ENCODE data around the gene LYRM7.
A peak's percentile ranks its signal among the peaks of the same experiment; 100 is the strongest.
"Not testable (repeated sequence)": the region's sequence is repeated elsewhere in the genome, so short reads cannot be mapped to it uniquely, and the experiment has no call there.

Gene LYRM7

GRCh38 chr5:131170540-131171275 lies at the start of gene LYRM7:
LYRM7 (plus strand) TSS chr5:131170944; CDS start chr5:131171021, 77 bp downstream.
- peak within 1 kb of the TSS; percentile 80 for H3K4me3 ChIP-seq (ENCODE audit: low read depth, low read length)

GRCh38 chr5:131127244-131127643 lies 43.5 kb upstream of the LYRM7 start:
- H3K4me3 ChIP-seq (ENCODE audit: low read depth, low read length): not testable (repeated sequence)

- H3K4me3 ChIP-seq (ENCODE audit: low read depth, low read length): no peak overlapping the region
Observed at GRCh38 chr5:131129306-131129705, 41.4 kb upstream of the LYRM7 start.

GRCh38 chr5:131133091-131133490 lies 37.7 kb upstream of the LYRM7 start:
- not testable (repeated sequence) for H3K4me3 ChIP-seq (ENCODE audit: low read depth, low read length)

DNA sequence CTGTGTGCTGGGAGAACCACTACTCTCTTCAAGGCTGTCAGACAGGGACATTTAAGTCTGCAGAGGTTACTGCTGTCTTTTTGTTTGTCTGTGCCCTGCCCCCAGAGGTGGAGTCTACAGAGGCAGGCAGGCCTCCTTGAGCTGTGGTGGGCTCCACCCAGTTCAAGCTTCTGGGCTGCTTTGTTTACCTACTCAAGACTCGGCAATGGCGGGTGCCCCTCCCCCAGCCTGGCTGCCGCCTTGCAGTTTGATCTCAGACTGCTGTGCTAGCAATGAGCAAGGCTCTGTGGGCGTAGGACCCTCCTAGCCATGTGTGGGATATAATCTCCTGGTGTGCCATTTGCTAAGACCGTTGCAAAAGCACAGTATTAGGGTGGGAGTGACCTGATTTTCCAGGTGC lies 32.3 kb upstream of the LYRM7 start:
- H3K4me3 ChIP-seq (ENCODE audit: low read depth, low read length): not testable (repeated sequence)

GRCh38 chr5:131139321-131139720 lies 31.4 kb upstream of the LYRM7 start:
- no peak overlapping the region for H3K4me3 ChIP-seq (ENCODE audit: low read depth, low read length)

DNA sequence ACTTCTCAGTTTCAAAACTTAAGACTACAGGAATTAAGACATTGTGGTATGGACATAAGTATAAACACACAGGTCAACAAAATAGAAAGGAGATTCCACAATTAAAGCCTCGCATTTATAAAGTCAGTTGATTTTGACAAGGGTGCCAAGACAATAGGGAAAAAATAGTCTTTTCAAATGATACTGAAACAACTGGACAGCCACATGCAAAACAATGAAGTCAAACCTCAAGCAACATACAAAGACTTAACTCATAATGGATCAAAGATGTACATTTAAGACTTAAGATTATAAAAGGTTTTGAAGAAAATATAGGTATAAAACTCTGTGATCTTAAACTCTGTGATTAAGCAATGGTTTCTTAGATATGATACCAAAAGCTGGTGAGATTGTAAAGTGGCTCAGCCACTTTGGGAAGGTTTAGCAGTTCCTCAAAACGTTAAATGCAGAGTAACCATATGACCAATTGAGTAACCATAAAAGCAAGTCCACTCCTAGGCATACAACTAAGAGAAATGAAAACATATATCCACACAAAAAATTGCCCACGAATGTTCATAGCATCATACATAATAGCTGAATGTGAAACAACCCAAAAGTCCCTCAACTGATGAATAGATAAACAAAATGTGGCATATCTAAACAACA lies 27.6 kb upstream of the LYRM7 start:
- H3K4me3 ChIP-seq (ENCODE audit: low read depth, low read length): no peak overlapping the region

GRCh38 chr5:131147258-131147657 lies 23.5 kb upstream of the LYRM7 start:
- no peak overlapping the region for H3K4me3 ChIP-seq (ENCODE audit: low read depth, low read length)

DNA sequence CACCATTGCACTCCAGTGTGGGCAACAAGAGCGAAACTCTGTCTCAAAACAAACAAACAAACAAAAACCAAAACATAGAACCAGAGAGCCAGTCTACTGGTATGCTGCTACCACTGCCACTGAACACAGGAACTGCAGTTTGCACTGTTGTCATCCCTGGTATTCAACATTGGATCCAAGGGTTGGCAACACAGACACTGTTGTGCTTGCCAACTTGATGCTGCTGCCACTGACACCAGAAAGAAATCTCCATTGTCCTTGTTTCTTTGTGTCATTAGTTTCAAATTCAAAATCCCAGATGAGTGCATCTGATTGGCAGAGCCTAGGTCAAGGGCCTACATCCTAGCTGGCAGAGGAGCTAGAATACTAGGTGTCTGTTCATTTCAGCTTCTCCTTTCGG lies 21.9 kb upstream of the LYRM7 start:
- no peak overlapping the region for H3K4me3 ChIP-seq (ENCODE audit: low read depth, low read length)

- no peak overlapping the region for H3K4me3 ChIP-seq (ENCODE audit: low read depth, low read length)
Observed at GRCh38 chr5:131150408-131150807, 20.3 kb upstream of the LYRM7 start.

DNA sequence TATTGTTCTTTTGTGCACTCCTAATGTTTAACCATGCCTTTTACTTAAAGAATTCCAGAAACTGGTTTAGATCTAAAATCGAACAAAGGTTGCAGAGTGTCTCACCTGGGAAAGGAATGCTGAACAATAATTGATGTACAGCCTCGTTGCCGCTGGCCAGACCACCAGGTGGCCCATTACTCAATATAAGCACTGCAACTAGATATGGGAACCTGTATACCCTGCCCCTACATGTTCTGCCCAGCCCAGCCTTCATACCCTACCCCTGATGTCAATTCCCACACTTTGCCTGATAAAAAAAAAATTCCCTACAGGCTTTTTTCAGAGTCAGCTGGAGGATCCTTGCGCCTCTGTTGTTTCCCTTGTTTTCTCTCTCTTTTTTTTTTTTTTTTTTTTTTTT lies 19.5 kb upstream of the LYRM7 start:
- no peak overlapping the region for H3K4me3 ChIP-seq (ENCODE audit: low read depth, low read length)

- no peak overlapping the region for H3K4me3 ChIP-seq (ENCODE audit: low read depth, low read length)
Observed at GRCh38 chr5:131156385-131156784, 14.4 kb upstream of the LYRM7 start.

GRCh38 chr5:131156957-131157356 lies 13.8 kb upstream of the LYRM7 start:
- H3K4me3 ChIP-seq (ENCODE audit: low read depth, low read length): no peak overlapping the region

- no peak overlapping the region for H3K4me3 ChIP-seq (ENCODE audit: low read depth, low read length)
Observed at GRCh38 chr5:131160134-131160533, 10.6 kb upstream of the LYRM7 start.

- H3K4me3 ChIP-seq (ENCODE audit: low read depth, low read length): peak overlapping the region; percentile 75
Observed at GRCh38 chr5:131163276-131164119, 7.2 kb upstream of the LYRM7 start.

GRCh38 chr5:131164191-131165118 lies 6.3 kb upstream of the LYRM7 start:
- peak overlapping the region; percentile 75 for H3K4me3 ChIP-seq (ENCODE audit: low read depth, low read length)

DNA sequence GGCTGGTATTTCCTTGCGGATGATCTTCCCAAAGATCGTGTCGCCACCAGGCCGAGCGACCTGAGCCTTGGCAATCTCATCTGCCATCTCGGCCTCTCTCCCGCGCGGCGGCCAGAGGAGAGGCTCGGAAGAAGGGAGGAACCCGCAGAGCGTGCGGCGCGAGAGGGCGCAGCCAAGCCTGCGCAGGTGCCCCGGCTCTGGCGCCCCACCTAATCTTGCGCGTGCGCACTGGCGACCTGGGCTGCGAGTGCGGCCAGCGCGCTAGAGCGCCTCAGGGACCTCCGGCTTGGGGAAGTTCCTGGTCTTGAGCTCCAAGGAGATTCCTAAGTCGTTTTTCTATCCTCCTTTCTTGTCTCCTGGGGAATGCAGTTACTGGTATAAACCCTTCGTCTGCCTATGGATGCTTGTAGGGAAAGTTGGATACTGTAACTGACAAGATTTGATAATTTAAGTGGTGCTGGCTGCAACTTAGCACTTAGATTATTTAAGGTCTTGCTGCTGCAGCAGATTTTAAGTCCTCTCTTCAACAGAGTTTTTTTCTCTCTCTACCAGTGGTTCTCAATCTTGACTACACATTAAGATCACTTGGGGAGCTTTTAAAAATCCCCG lies 5.5 kb upstream of the LYRM7 start, which contains the start of gene HINT1:
TSS of gene HINT1 (minus strand) at position 138 of the 609 bp plus-strand sequence. CDS start at position 87, 51 bp downstream.
- peak within 1 kb of the TSS; percentile 75 for H3K4me3 ChIP-seq (ENCODE audit: low read depth, low read length)

- no peak overlapping the region for H3K4me3 ChIP-seq (ENCODE audit: low read depth, low read length)
Observed at GRCh38 chr5:131167615-131168014, 3.1 kb upstream of the LYRM7 start.

DNA sequence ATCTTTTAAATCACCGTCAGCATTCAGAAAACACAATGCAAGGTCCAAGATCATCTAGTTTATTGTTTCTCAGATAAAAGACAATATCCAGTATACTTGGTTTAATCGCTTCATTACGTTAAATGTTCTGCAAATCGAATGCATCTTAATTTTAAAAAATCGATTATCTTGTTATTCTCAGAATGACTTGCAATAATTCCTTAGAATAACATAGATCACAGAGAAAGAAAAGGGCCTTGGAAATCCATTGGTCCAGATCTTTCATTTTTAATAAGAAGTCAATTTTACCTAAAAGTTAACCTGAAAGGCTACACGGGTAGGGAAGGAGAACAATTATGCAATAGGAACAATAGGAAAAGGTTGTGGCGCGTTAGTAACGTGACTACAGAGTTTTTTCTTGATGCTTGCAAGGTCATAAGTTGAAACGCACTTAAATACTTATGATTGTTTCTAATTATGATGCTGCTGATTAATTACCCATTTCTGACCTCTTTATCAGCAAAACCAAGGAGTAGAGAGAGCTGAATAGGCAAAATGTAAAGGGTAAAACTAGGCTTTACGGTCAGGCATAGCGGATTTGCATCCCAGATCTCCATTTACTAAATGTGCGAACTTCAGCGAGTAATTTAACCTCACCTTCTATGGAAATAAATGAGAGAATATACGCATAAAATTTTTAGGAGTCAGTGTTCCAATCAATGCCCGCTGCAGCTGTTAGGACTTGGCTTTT lies 769 bp upstream of the LYRM7 start:
- peak overlapping the region; percentile 80 for H3K4me3 ChIP-seq (ENCODE audit: low read depth, low read length)

Measured in iPS-11a (cell line).